HUES6 (cell line): ENCODE measurements around the gene HLTF.

Source experiments
- H3K27ac ChIP-seq: 2 replicates; pipeline ENCODE4 v1.7.0; 2013; ENCODE audit warnings: low read depth, mild to moderate bottlenecking, low read length, inconsistent platforms
- H3K27me3 ChIP-seq: 2 replicates; pipeline ENCODE4 v1.6.1; 2013; ENCODE audit warnings: low read length; ENCODE audit not compliant: control insufficient read depth, insufficient read depth
- H3K36me3 ChIP-seq: 2 replicates; pipeline ENCODE4 v1.6.1; 2013; ENCODE audit warnings: low read length; ENCODE audit not compliant: control insufficient read depth, insufficient read depth
- H3K4me1 ChIP-seq: 2 replicates; pipeline ENCODE4 v1.6.1; 2013; ENCODE audit warnings: low read length; ENCODE audit not compliant: control insufficient read depth, insufficient read depth
- H3K4me3 ChIP-seq: 2 replicates; pipeline ENCODE4 v1.5.1; 2013; ENCODE audit warnings: low read depth, low read length
- H3K9ac ChIP-seq: one replicate; pipeline ENCODE4 v1.6.1; 2013; ENCODE audit warnings: mild to moderate bottlenecking, low read length
- H3K9me3 ChIP-seq: 2 replicates; pipeline ENCODE4 v1.6.1; 2013; ENCODE audit warnings: low read depth, low read length; ENCODE audit not compliant: control insufficient read depth, insufficient read depth

The HLTF gene

GRCh38 chr3:149016669-149017541 lies 69.4 kb downstream of the HLTF start:
- Histone ChIP-seq H3K4me1 (peaks cover 26% of the 10 kb centered on the region), H3K9me3 (no peaks in the 10 kb centered on the region), H3K27ac (no peak overlapping the region), H3K4me3 (no peak overlapping the region), H3K9ac (no peak overlapping the region), H3K36me3 (no peaks in the 10 kb centered on the region; the same call in 1 of the 2 replicates), H3K27me3 (no peaks in the 10 kb centered on the region)

GRCh38 chr3:149016242-149016641 lies 70.1 kb downstream of the HLTF start:
- Histone ChIP-seq H3K27ac (no peak overlapping the region), H3K4me3 (no peak overlapping the region), H3K9ac (no peak overlapping the region), H3K9me3 (no peaks in the 10 kb centered on the region), H3K36me3 (peaks cover 2% of the 10 kb centered on the region; the same call in 1 of the 2 replicates), H3K4me1 (peaks cover 24% of the 10 kb centered on the region), H3K27me3 (no peaks in the 10 kb centered on the region)

GRCh38 chr3:149015393-149015792 lies 70.9 kb downstream of the HLTF start:
- no peak overlapping the region for H3K9ac ChIP-seq
- H3K27ac ChIP-seq = no peak overlapping the region
- H3K36me3 ChIP-seq = peaks cover 7% of the 10 kb centered on the region
- H3K27me3 ChIP-seq = no peaks in the 10 kb centered on the region
- H3K4me3 ChIP-seq = no peak overlapping the region
- no peaks in the 10 kb centered on the region for H3K9me3 ChIP-seq
- H3K4me1 ChIP-seq = peaks cover 15% of the 10 kb centered on the region

GRCh38 chr3:149013726-149014125 lies 72.6 kb downstream of the HLTF start:
- H3K4me1 ChIP-seq = no peaks in the 10 kb centered on the region
- H3K9me3 ChIP-seq = no peaks in the 10 kb centered on the region
- no peak overlapping the region for H3K9ac ChIP-seq
- no peaks in the 10 kb centered on the region for H3K27me3 ChIP-seq
- H3K27ac ChIP-seq = no peak overlapping the region
- H3K4me3 ChIP-seq = no peak overlapping the region
- peaks cover 16% of the 10 kb centered on the region for H3K36me3 ChIP-seq

GRCh38 chr3:149011676-149012075 lies 74.7 kb downstream of the HLTF start:
- no peaks in the 10 kb centered on the region for H3K9me3 ChIP-seq
- H3K9ac ChIP-seq = no peak overlapping the region
- no peak overlapping the region for H3K4me3 ChIP-seq
- H3K27ac ChIP-seq = no peak overlapping the region
- no peaks in the 10 kb centered on the region for H3K4me1 ChIP-seq
- no peaks in the 10 kb centered on the region for H3K27me3 ChIP-seq
- peaks cover 20% of the 10 kb centered on the region for H3K36me3 ChIP-seq

GRCh38 chr3:149010966-149011365 lies 75.4 kb downstream of the HLTF start:
- peaks cover 20% of the 10 kb centered on the region for H3K36me3 ChIP-seq
- no peak overlapping the region for H3K4me3 ChIP-seq
- no peaks in the 10 kb centered on the region for H3K27me3 ChIP-seq
- H3K9me3 ChIP-seq = no peaks in the 10 kb centered on the region
- H3K9ac ChIP-seq = no peak overlapping the region
- no peak overlapping the region for H3K27ac ChIP-seq
- no peaks in the 10 kb centered on the region for H3K4me1 ChIP-seq

- no peak overlapping the region for H3K27ac ChIP-seq
- no peaks in the 10 kb centered on the region for H3K9me3 ChIP-seq
- no peak overlapping the region for H3K4me3 ChIP-seq
- no peak overlapping the region for H3K9ac ChIP-seq
- no peaks in the 10 kb centered on the region for H3K27me3 ChIP-seq
- no peaks in the 10 kb centered on the region for H3K4me1 ChIP-seq
- peaks cover 20% of the 10 kb centered on the region for H3K36me3 ChIP-seq
Measured at GRCh38 chr3:149010504-149010951, 75.8 kb downstream of the HLTF start.

GRCh38 chr3:149009732-149010131 lies 76.6 kb downstream of the HLTF start:
- no peaks in the 10 kb centered on the region for H3K9me3 ChIP-seq
- H3K36me3 ChIP-seq = peaks cover 20% of the 10 kb centered on the region
- no peak overlapping the region for H3K27ac ChIP-seq
- peaks cover 2% of the 10 kb centered on the region for H3K4me1 ChIP-seq
- no peaks in the 10 kb centered on the region for H3K27me3 ChIP-seq
- H3K9ac ChIP-seq = no peak overlapping the region
- H3K4me3 ChIP-seq = no peak overlapping the region

GRCh38 chr3:149007567-149008257 lies 78.6 kb downstream of the HLTF start:
- H3K4me1 ChIP-seq = peaks cover 15% of the 10 kb centered on the region

GRCh38 chr3:149005416-149005815 lies 80.9 kb downstream of the HLTF start:
- no peaks in the 10 kb centered on the region for H3K9me3 ChIP-seq
- no peak overlapping the region for H3K9ac ChIP-seq
- H3K4me1 ChIP-seq = peaks cover 15% of the 10 kb centered on the region
- no peak overlapping the region for H3K27ac ChIP-seq
- peaks cover 13% of the 10 kb centered on the region for H3K36me3 ChIP-seq
- H3K27me3 ChIP-seq = no peaks in the 10 kb centered on the region
- no peak overlapping the region for H3K4me3 ChIP-seq

More at GRCh38 chr3:149007567-149008257, 78.6 kb downstream of the HLTF start:
- no peak overlapping the region for H3K4me3 ChIP-seq
- H3K9ac ChIP-seq = no peak overlapping the region
- H3K27me3 ChIP-seq = no peaks in the 10 kb centered on the region
- H3K9me3 ChIP-seq = no peaks in the 10 kb centered on the region
- peaks cover 20% of the 10 kb centered on the region for H3K36me3 ChIP-seq
- no peak overlapping the region for H3K27ac ChIP-seq

- Histone ChIP-seq H3K9ac (no peak overlapping the region), H3K9me3 (no peaks in the 10 kb centered on the region), H3K36me3 (peaks cover 9% of the 10 kb centered on the region), H3K4me3 (no peak overlapping the region), H3K27ac (peak overlapping the region; percentile 25), H3K4me1 (peaks cover 22% of the 10 kb centered on the region), H3K27me3 (no peaks in the 10 kb centered on the region)
Measured at GRCh38 chr3:149004622-149005021, 81.7 kb downstream of the HLTF start.
